Central memory CD8-positive, alpha-beta T cell (primary cell): ENCODE results near the gene MYO1E.
"Not testable (repeated sequence)": the region's sequence is repeated elsewhere in the genome, so short reads cannot be mapped to it uniquely, and the experiment has no call there.

Experiments used
- ATAC-seq: fragments of 150-1000 bp; cut with Tn5 transposase; replicated peaks from 2 replicates; pipeline ENCODE4 v1.10.0; 2022; ENCODE audit warnings: mild to moderate bottlenecking, moderate FRiP score, moderate number of reproducible peaks; ENCODE audit not compliant: poor library complexity, severe bottlenecking; ENCODE audit errors: extremely low read depth
- DNase-seq, 2 donors: peaks; one replicate each; pipeline ENCODE4 v3.0.0; 2021; ENCODE audit warnings: low spot score in 2 of 2
- H3K27ac Mint-ChIP-seq: one replicate; pipeline ENCODE4 v1.8.0; 2022; ENCODE audit warnings: low read depth, mild to moderate bottlenecking, moderate library complexity, mixed read lengths
- H3K27me3 Mint-ChIP-seq: one replicate; pipeline ENCODE4 v1.8.0; 2022; ENCODE audit warnings: mixed read lengths
- H3K36me3 Mint-ChIP-seq: one replicate; pipeline ENCODE4 v1.8.0; 2022; ENCODE audit warnings: mild to moderate bottlenecking, moderate library complexity, mixed read lengths; ENCODE audit not compliant: insufficient read depth
- H3K4me1 Mint-ChIP-seq: one replicate; pipeline ENCODE4 v1.8.0; 2022; ENCODE audit warnings: mixed read lengths
- H3K4me3 Mint-ChIP-seq: one replicate; pipeline ENCODE4 v1.8.0; 2022; ENCODE audit warnings: mild to moderate bottlenecking, moderate library complexity, mixed read lengths
- H3K9me3 Mint-ChIP-seq: one replicate; pipeline ENCODE4 v1.8.0; 2022; ENCODE audit warnings: mixed read lengths

The MYO1E gene

GRCh38 chr15:59372352-59373211 lies at the start of gene MYO1E:
Gene MYO1E (minus strand): TSS chr15:59372871. CDS start chr15:59372500, 371 bp downstream.
- H3K9me3 Mint-ChIP-seq = no peaks in the 10 kb centered on the region
- peaks cover 63% of the 10 kb centered on the region for H3K27me3 Mint-ChIP-seq
- H3K4me3 Mint-ChIP-seq = peak within 1 kb of the TSS; percentile 83
- ATAC-seq (peak; percentile 35), DNase-seq (no peak)
- peak within 1 kb of the TSS; percentile 16 for H3K27ac Mint-ChIP-seq
- peaks cover 2% of the 10 kb centered on the region for H3K36me3 Mint-ChIP-seq
- peaks cover 21% of the 10 kb centered on the region for H3K4me1 Mint-ChIP-seq

DNA sequence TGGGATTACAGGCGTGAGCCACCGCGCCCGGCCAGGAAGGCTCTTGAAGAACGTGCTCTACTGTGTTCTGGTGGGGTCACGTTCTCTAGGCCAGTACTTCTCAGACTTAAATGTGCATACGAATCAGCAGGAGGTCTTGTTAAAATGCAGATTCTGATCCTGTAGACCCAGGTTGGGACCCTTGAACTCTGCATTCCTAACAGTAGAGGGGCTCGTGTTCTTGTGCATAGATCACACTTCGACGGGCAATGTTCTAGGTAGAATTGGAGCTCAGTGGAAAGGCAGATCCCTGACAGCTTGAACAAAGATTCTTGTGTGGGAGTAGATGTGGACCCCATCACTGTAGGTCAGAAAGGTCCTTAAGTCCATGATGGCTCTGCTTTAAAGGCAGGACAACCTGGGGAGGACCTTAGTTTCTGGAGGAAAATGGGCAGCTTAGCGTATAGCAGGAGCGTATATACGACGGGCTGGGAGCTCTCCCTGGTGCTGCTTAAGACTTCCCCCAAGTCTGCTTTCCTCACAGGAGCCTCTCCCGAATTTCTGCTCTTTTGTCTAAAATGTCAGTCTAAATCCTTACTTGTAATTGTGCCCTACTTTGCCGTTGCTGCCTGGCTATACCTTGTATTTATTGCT lies 48.4 kb upstream of the MYO1E start:
- Mint-ChIP-seq H3K9me3 (no peaks in the 10 kb centered on the region), H3K36me3 (no peaks in the 10 kb centered on the region), H3K27ac (peak overlapping the region; percentile 49), H3K4me1 (no peaks in the 10 kb centered on the region), H3K27me3 (peaks cover 23% of the 10 kb centered on the region), H3K4me3 (no peak overlapping the region)
- ATAC-seq (no peak), DNase-seq (no peak)

- DNase-seq (no peak), ATAC-seq (peak; percentile 83)
- H3K4me1 Mint-ChIP-seq = no peaks in the 10 kb centered on the region
- H3K36me3 Mint-ChIP-seq = no peaks in the 10 kb centered on the region
- H3K9me3 Mint-ChIP-seq = no peaks in the 10 kb centered on the region
- no peak overlapping the region for H3K4me3 Mint-ChIP-seq
- peaks cover 26% of the 10 kb centered on the region for H3K27me3 Mint-ChIP-seq
- H3K27ac Mint-ChIP-seq = no peak overlapping the region
Measured at GRCh38 chr15:59420108-59420507, 47.4 kb upstream of the MYO1E start.

DNA sequence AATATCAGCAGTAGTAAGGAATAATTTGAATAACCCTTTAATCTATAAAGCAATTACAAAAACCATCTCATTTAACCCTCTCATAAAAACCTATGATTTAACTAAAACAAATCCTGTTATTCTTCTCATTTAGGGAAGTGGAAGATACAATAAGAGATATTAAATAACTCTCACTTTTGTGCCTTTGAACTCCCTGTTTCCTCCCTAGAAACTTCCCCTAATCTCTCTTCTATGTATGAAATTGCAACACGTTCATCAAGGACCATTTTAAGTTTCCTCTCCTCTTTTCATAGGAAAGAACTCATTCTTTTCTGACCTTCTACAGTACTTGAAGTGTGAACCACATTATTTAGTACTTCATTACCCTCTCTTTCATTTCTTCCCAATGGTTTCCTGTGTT lies 46.5 kb upstream of the MYO1E start:
- Mint-ChIP-seq H3K36me3 (no peaks in the 10 kb centered on the region), H3K9me3 (no peaks in the 10 kb centered on the region)
- ATAC-seq = no peak

DNA sequence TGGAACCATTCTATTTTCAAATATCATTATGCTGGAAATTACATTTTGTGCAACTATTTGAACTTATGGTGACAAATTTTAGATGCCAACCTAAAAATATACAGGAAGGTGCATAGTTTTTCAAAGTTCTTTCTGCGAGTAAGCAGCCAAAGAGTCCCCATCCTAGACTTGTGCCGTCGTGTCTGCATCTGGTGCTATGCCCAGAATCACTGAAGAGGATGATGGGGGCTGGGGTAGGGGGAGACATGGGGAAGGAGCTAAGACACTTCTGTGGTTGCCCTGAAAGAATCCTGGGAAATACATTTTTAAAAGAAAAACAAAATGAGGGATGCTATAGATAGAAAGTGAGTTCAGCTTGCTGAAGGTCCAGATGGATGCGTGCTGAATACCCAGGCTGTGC lies 44.1 kb upstream of the MYO1E start:
- Mint-ChIP-seq H3K4me1 (peaks cover 11% of the 10 kb centered on the region), H3K4me3 (no peak overlapping the region), H3K27me3 (peaks cover 24% of the 10 kb centered on the region), H3K27ac (no peak overlapping the region), H3K36me3 (no peaks in the 10 kb centered on the region), H3K9me3 (no peaks in the 10 kb centered on the region)
- no peak for ATAC-seq
- DNase-seq = no peak

More for the DNA sequence above, 46.5 kb upstream of the MYO1E start:
- DNase-seq = no peak
- no peak overlapping the region for H3K27ac Mint-ChIP-seq
- peaks cover 27% of the 10 kb centered on the region for H3K27me3 Mint-ChIP-seq
- H3K4me1 Mint-ChIP-seq = no peaks in the 10 kb centered on the region
- H3K4me3 Mint-ChIP-seq = no peak overlapping the region

GRCh38 chr15:59413577-59413976 lies 40.9 kb upstream of the MYO1E start:
- no peak overlapping the region for H3K27ac Mint-ChIP-seq
- H3K27me3 Mint-ChIP-seq = peaks cover 39% of the 10 kb centered on the region
- no peaks in the 10 kb centered on the region for H3K9me3 Mint-ChIP-seq
- H3K36me3 Mint-ChIP-seq = no peaks in the 10 kb centered on the region
- no peak overlapping the region for H3K4me3 Mint-ChIP-seq
- DNase-seq (no peak), ATAC-seq (no peak)
- peaks cover 11% of the 10 kb centered on the region for H3K4me1 Mint-ChIP-seq

- peaks cover 11% of the 10 kb centered on the region for H3K4me1 Mint-ChIP-seq
- H3K36me3 Mint-ChIP-seq = no peaks in the 10 kb centered on the region
- no peak overlapping the region for H3K27ac Mint-ChIP-seq
- no peak overlapping the region for H3K4me3 Mint-ChIP-seq
- H3K27me3 Mint-ChIP-seq = peaks cover 47% of the 10 kb centered on the region
- no peak for ATAC-seq
- no peaks in the 10 kb centered on the region for H3K9me3 Mint-ChIP-seq
- no peak for DNase-seq
Measured at GRCh38 chr15:59410391-59410896, 37.8 kb upstream of the MYO1E start.

DNA sequence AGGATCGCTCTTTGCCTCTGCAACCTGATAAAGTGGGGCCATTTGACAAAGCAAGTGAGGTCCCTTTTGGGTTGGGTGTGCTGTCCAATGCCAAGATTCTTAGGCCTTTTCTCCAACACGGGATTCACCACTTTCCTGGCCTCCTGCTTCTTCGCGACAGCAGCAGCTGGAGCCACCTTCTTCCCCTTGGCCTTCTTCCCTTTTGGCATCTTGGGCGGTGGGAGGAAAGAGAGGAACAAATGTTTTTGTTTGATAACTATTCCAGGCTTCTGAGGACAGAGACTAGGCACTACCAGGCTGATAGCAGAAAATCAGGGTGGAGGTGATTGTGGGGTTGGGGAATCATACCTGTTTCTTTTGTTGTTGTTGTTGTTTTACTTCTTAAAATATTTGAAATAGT lies 35.3 kb upstream of the MYO1E start:
- no peak for ATAC-seq
- H3K27me3 Mint-ChIP-seq = peaks cover 44% of the 10 kb centered on the region
- no peak for DNase-seq
- no peaks in the 10 kb centered on the region for H3K9me3 Mint-ChIP-seq
- peaks cover 5% of the 10 kb centered on the region for H3K4me1 Mint-ChIP-seq
- H3K4me3 Mint-ChIP-seq = no peak overlapping the region
- no peaks in the 10 kb centered on the region for H3K36me3 Mint-ChIP-seq
- H3K27ac Mint-ChIP-seq = no peak overlapping the region

DNA sequence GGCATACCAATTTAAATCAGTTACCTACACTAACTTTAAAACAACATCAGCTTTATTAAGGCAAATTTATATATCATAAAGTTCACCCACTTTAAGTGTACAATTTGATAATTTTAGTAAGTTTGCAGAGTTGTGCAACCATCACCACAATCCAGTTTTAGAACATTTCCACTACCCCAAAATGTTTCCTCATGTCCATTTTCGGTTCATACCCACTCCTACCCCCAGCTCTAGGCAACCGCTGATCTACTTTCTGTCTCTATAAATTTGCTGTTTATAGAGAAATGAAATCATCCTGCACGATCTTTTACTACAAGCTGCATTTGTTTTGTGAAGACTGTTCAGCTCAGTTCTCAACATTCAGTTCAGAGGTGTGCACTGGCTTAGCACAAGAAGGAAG lies 33.8 kb upstream of the MYO1E start:
- H3K9me3 Mint-ChIP-seq = no peaks in the 10 kb centered on the region
- ATAC-seq (no peak), DNase-seq (no peak)
- no peak overlapping the region for H3K4me3 Mint-ChIP-seq
- H3K27ac Mint-ChIP-seq = no peak overlapping the region
- H3K36me3 Mint-ChIP-seq = no peaks in the 10 kb centered on the region
- no peaks in the 10 kb centered on the region for H3K4me1 Mint-ChIP-seq
- peaks cover 47% of the 10 kb centered on the region for H3K27me3 Mint-ChIP-seq

- H3K27ac Mint-ChIP-seq = no peak overlapping the region
- no peaks in the 10 kb centered on the region for H3K36me3 Mint-ChIP-seq
- H3K9me3 Mint-ChIP-seq = no peaks in the 10 kb centered on the region
- ATAC-seq (no peak), DNase-seq (no peak)
- H3K27me3 Mint-ChIP-seq = peaks cover 56% of the 10 kb centered on the region
- H3K4me1 Mint-ChIP-seq = no peaks in the 10 kb centered on the region
- H3K4me3 Mint-ChIP-seq = no peak overlapping the region
Measured at GRCh38 chr15:59405079-59405478, 32.4 kb upstream of the MYO1E start.

DNA sequence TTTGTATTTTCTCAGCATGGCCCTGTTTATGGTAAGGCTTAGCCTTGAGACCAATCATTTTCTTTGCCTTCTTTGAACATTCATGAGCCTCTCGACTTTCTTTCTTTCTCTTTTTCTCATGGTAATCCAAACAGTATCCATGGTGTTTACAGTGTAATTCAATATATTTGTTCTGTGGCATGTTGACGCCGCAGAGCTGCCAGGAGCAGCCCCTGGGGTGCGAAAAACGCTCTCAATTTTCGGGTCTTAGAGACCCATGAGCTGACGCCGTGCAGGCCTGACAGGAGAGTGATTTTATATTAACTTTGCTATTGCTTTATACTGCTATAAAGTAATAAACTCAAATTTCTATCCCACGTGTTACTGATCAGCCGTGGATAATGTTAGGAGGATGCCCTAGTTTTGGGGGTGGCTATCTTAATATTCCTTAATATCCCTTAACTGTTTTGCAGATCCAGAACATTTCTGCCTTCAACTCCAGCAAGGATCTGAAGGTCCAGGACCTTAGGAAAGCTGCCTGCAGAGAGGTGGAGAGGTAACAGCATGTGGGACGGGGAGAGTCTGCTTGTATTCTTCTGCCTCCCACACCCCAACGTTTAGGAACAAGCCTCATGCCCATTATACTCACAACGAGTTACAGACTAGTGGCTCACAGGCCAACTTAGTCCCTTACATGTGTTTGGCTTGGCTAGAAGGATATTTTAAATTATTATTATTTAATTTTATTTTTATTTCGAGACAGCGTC lies 29.3 kb upstream of the MYO1E start:
- Mint-ChIP-seq H3K4me3 (no peak overlapping the region), H3K36me3 (peaks cover 1% of the 10 kb centered on the region), H3K4me1 (no peaks in the 10 kb centered on the region), H3K9me3 (no peaks in the 10 kb centered on the region), H3K27me3 (peaks cover 55% of the 10 kb centered on the region), H3K27ac (no peak overlapping the region)
- no peak for ATAC-seq
- no peak for DNase-seq

GRCh38 chr15:59401051-59401823 lies 28.6 kb upstream of the MYO1E start:
- not testable (repeated sequence) for H3K4me1 Mint-ChIP-seq, ATAC-seq, DNase-seq, H3K4me3 Mint-ChIP-seq, H3K9me3 Mint-ChIP-seq, H3K27ac Mint-ChIP-seq, H3K36me3 Mint-ChIP-seq
- H3K27me3 Mint-ChIP-seq = peaks cover 60% of the 10 kb centered on the region
